ENCODE data around the gene RBM20. TPM values are rescaled to one million over a fixed set of nuclear protein-coding genes. Genes with fewer than 3 reads are reported as not detected.

Gene RBM20
- total RNA-seq, 2 donors from 2014 or later = 51.7 to 59.9 TPM

DNA sequence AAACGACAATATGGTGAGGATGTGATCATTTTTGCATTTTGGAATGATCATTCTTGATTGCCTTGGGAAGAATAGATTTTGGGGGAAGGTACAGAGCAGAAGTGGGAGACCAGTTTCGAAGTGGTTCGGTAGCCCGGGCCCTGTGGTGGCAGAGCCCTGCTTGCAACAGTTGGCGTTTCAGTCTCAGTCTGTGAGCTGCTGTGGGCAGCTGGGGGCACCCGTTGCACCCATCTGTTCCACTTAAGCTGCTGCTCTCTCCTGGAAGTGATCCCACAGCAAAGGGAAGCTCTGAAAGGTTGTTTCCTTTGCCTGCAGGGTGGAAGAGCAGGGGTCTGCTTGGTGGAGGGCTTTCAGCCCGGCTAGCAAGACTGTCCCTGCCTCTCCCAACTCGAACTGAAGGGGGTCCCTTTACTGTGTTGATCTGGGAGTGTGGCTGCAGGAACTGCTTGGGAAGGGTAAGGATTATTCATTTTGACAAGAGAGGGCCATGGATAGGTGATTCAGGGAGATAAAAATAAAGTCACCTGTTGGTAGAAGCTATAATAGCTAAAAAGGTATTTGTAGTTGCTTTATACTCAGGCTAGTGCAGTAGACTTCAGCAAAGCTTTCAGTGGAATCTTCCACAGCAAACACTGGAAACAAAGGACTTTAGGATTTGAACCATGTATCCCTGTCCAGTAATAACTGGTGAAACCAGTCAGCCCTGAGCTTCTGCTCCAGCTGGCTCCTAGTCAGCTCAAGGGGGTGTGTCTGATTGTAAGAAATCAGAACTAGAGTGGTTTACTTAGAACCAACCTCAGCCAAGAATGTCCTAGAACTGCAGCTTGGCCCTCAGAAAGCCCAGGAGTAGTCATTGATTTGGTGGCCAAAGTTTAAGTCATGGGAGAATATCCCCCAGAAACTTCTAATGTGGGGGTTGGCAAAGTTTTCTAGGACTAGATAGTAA lies 174.4 kb downstream of the RBM20 start:
- no peak overlapping the region for H3K4me3 ChIP-seq
- no peak for DNase-seq (ENCODE audit: low spot score)
- H3K9me3 ChIP-seq = no peaks in the 10 kb centered on the region
- peaks cover 0 to 80% of the 10 kb centered on the region in 2 donors for H3K4me1 ChIP-seq
- H3K36me3 ChIP-seq = peaks cover 9% of the 10 kb centered on the region
- no peak for TF ChIP-seq CTCF (IDR thresholded peaks at IDR 0.05)
- peak overlapping the region; percentile 86 to 90 for H3K27ac ChIP-seq
- no peaks in the 10 kb centered on the region for H3K27me3 ChIP-seq

- no peak for TF ChIP-seq CTCF (IDR thresholded peaks at IDR 0.05)
- Histone ChIP-seq H3K27me3 (no peaks in the 10 kb centered on the region), H3K9me3 (no peaks in the 10 kb centered on the region), H3K27ac (peak overlapping the region; percentile 86 to 90), H3K36me3 (peaks cover 18% of the 10 kb centered on the region), H3K4me1 (peaks cover 0 to 84% of the 10 kb centered on the region in 2 donors), H3K4me3 (no peak overlapping the region)
- peak; percentile 69 for DNase-seq (ENCODE audit: low spot score)
These were observed 176.2 kb downstream of the RBM20 start for GRCh38 chr10:110820321-110820814.

DNA sequence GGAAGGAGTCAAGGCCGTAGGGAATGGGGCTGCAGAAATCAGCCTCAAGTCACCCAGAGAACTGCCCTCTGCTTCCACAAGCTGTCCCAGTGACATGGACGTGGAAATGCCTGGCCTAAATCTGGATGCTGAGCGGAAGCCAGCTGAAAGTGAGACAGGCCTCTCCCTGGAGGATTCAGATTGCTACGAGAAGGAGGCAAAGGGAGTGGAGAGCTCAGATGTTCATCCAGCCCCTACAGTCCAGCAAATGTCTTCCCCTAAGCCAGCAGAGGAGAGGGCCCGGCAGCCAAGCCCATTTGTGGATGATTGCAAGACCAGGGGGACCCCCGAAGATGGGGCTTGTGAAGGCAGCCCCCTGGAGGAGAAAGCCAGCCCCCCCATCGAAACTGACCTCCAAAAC lies 177.4 kb downstream of the RBM20 start:
- DNase-seq (ENCODE audit: low spot score) = peak; percentile 81
- Histone ChIP-seq H3K36me3 (peaks cover 24% of the 10 kb centered on the region), H3K9me3 (no peaks in the 10 kb centered on the region), H3K27me3 (no peaks in the 10 kb centered on the region), H3K4me1 (peaks cover 0 to 74% of the 10 kb centered on the region in 2 donors), H3K4me3 (no peak overlapping the region), H3K27ac (peak overlapping the region; percentile 86 to 90)
- TF ChIP-seq CTCF (IDR thresholded peaks at IDR 0.05) = no peak

DNA sequence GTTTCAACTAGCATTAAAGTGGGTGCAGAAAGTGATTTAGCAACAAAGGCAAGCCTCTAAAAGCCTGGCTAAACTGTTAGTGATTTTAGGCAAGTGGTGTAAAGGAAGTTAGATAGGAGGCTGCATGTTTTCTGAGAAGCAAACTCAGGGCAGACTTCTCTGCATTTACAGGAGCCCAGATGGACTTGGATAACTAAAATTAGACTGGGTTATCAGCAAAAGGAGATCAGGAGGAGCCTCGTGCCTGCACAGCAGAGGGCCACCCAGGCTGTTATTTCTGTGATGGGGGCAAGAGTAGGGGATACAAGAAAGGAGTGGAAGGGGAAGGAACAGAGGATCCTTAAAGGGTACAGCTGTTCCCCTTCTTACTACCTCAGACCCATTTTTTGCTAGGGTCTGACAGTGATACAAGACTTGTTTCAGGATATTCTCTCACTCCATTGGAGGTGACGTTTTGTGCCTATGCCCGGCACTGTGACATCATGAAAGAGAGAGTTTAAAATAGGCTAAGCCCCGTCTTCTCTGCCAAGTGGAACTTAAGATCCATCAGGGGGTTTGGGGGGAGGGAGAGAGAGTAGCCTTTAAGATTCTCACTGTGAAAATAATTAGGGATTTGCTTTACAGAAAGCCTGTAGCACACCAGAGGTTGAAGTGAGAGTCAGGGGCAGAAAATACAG lies 178.0 kb downstream of the RBM20 start:
- peaks cover 24% of the 10 kb centered on the region for H3K36me3 ChIP-seq
- H3K4me3 ChIP-seq = no peak overlapping the region
- H3K9me3 ChIP-seq = no peaks in the 10 kb centered on the region
- H3K27ac ChIP-seq = peak overlapping the region; percentile 86 to 90
- H3K4me1 ChIP-seq = peaks cover 0 to 73% of the 10 kb centered on the region in 2 donors
- no peak for DNase-seq (ENCODE audit: low spot score)
- no peaks in the 10 kb centered on the region for H3K27me3 ChIP-seq
- TF ChIP-seq CTCF (IDR thresholded peaks at IDR 0.05) = no peak

DNA sequence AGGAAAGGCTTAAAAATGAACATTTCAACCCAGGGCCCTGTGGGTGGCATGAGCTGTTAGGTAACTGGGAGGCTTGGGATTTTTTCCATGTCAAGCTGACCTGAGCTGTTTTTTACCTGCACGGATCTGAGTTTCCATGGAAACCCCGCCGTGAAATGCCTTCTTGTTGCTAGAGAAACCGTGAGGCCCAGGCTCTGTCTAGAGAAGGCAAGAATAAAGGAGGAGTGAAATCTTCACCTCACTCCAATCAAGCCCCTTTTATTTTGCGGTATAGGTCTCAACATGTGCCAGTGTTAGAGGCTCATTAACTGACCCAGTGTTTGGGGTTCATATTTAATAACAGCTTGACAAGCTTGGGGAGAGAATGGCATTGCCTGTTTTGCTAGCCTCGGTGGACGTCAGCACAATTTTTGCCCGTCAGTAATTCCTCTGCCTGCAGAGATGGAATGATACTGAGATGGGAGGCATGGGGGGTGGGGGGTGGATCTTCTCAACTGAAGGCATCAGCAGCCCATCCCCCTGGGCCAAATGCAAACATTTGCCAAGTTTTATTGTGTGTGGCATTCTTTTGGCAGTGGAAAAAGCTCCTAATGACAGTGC lies 178.7 kb downstream of the RBM20 start:
- no peak for TF ChIP-seq CTCF (IDR thresholded peaks at IDR 0.05)
- Histone ChIP-seq H3K27ac (peak overlapping the region; percentile 86 to 90), H3K4me3 (no peak overlapping the region), H3K27me3 (no peaks in the 10 kb centered on the region), H3K4me1 (peaks cover 0 to 70% of the 10 kb centered on the region in 2 donors), H3K9me3 (no peaks in the 10 kb centered on the region), H3K36me3 (peaks cover 24% of the 10 kb centered on the region)
- no peak for DNase-seq (ENCODE audit: low spot score)
